Hypothalamus (tissue), 51 donors: Measurements from ENCODE around the gene ADAMTS2.
A peak's percentile ranks its signal among the peaks of the same experiment; 100 is the strongest.
"Not testable (repeated sequence)": the region's sequence is repeated elsewhere in the genome, so short reads cannot be mapped to it uniquely, and the experiment has no call there.

Source experiments
- DNase-seq, 51 donors: peaks; one replicate each; lab custom pipeline; 2025; lab: John Stamatoyannopoulos, UW

ADAMTS2 gene

GRCh38 chr5:179285776-179286162 is 59.5 kb downstream of the ADAMTS2 start:
- DNase-seq = not testable (repeated sequence)

DNA sequence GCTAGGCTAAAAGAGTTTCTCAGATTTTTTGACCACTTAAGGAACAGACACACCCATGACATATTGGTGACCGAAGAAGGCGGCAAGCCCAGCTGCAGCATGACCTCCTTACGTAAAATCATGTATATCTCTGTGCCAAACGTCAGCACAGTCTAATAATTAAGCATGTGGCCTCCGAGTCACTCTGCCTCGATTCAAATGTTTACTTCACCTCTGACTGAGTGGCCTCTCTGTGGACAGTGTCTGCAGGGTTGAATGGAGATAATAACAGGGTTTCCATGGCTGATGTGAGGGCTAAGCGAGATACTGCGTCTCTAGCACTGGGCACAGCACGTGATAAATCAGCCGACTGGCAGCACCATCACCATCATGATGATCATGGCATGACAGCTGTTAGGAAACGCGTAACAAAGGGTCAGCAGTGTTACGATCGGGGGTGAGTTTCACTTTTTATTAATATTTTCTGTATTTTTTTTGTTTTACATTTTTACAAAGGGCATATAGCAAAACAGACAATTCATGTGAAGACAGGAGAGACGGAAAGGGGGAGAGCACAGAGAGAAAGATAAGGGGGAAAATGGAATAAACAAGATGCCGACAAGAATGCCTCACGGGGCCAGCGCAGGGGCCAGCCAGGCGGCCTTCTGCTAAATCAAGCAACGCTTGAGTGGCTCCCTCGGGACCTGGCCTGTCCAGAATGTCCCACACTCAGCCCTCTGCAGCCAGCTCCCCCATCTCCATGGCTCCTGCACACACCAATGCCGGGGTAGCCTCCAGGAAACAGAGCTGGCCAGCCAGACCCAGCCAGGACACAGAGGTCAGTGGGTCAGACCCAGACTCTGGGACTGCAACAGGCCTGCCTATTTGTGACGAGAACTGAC is 60.3 kb downstream of the ADAMTS2 start:
- peak in 29 of 51 donors; percentile 8 to 62 (median 32) for DNase-seq

- not testable (repeated sequence) for DNase-seq
These were observed 61.4 kb downstream of the ADAMTS2 start for GRCh38 chr5:179283908-179284307.

GRCh38 chr5:179281694-179282093 is 63.6 kb downstream of the ADAMTS2 start:
- no peak for DNase-seq

DNA sequence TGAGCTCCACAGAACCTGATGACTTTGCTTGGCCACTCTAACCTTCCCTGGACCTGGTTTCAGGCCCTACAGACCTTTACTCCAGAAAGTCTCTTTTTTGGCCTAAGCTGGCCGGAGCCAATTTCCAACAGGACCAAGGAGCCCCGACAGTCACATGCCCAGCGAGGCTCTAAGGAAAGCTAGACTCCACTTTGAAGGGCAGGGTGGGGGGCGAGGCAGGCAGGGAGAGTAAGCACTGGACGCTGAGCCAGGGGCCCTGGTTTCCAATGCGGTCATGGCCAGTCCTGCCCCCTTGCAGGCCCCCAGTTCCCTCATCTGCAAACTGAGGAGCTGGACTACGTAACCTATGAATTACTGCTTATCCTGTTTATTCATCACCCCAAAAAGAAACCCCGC is 65.2 kb downstream of the ADAMTS2 start:
- no peak for DNase-seq

DNA sequence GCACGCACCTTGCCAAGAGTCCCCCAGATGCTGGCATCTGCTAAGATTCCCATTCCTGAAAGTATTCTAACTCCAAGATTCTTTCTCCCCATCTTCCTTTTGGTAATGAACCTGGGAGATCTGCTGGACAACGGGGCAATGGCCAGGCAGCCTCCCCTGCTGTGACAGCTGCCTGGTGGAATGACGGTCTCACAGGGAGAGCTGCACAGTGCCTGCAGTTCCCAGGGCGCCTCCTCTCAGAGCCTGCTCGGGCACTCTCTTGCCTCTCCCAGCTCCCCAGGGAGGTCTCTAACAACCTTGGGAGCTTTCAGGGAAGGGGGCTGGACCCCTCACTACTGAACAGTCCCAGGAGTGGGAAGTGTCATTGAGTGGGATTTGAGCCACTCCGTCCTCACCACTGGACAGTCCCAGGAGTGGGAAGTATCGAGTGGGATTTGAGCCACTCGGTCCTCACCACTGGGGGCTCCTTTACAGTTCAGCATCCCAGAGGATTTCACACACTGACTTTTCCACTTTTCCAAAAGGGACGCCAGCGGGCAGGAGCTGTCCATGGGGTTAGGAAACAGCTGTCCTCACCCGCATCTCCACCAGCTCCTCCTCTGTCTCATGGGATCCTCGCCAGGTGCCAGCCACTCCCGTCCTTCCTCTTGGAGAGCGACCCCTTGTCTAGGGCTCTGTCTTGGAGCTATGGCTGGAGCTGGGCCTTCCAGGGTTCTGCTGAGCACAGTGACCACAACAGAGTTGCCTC is 65.7 kb downstream of the ADAMTS2 start:
- no peak for DNase-seq

DNA sequence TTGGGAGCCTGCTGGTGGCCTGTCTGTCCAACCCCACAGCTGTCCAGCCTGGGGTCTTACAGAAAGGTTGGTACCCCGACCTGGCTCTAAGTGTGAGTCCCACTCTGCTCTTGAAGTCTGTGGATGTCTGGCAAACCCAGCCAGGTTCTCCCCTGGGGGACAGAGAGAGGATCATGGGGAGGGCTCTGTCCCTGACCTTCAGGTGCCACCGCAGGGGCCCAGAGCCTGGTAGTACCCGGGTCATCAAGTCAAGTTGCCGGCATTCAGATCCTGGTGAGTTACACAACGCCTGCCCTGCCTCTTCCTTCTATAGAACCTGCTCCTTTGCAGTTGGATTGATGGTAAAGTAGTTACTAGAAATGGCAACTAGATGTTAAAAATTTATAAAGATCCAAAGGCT is 66.7 kb downstream of the ADAMTS2 start:
- no peak for DNase-seq

- no peak for DNase-seq
These were observed 67.1 kb downstream of the ADAMTS2 start for GRCh38 chr5:179278119-179278518.

- DNase-seq = no peak
These were observed 68.3 kb downstream of the ADAMTS2 start for GRCh38 chr5:179276838-179277395.

GRCh38 chr5:179275941-179276837 is 69.1 kb downstream of the ADAMTS2 start:
- DNase-seq = no peak

GRCh38 chr5:179275381-179275878 is 69.8 kb downstream of the ADAMTS2 start:
- no peak for DNase-seq

- DNase-seq = peak in 1 of 51 donors; percentile 8
These were observed 70.6 kb downstream of the ADAMTS2 start for GRCh38 chr5:179274321-179275315.

DNA sequence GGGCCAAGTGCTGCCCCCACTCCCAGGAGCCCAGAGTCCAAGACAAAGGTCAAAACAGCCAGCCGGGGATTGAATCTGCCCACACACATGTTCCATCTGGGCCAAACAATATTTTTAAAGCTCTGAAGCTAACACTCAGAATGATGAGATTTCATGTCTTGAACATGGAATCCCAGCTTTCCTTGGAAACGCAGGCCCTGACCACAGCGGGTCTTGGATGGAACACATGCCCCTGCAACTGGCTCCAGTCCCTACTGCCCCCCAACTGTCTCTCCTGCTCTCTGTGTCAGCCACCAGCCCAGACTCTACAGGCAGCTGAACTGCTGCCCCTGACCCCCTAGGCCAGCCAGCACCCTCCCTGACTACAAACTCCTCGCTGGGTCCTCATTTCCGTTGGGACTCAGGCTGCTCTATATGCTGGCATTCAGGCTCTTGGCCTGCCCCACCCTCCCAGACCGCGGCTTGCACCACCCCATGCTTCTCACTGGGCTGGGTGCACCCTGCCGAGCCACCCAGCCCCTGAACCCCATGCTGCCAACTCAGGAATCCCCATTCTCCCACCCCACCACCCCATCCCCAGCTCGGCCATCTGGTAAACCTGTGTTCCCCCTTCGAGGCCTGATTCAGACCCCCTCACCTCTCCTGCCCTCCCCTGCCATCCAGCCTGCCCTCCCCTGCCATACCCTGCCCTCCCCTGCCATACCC is 71.7 kb downstream of the ADAMTS2 start:
- DNase-seq = no peak

DNA sequence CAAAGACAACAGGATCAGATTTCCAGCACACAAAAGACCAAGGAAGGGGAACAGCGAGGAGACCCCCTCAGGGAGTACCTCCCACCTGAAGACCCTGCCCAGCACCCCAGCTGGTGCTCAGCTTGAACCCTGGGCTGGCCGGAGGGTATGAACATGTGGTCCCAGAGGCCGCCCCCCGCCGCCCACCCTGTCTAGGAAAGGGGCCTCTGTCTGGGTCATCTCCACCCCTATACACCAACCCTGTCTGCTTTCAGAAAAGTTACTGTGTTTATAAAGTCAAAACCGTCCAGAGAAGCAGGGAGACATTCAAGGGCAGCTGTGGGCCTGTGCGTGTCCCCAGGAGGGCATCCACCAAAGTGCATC is 72.2 kb downstream of the ADAMTS2 start:
- no peak for DNase-seq

DNA sequence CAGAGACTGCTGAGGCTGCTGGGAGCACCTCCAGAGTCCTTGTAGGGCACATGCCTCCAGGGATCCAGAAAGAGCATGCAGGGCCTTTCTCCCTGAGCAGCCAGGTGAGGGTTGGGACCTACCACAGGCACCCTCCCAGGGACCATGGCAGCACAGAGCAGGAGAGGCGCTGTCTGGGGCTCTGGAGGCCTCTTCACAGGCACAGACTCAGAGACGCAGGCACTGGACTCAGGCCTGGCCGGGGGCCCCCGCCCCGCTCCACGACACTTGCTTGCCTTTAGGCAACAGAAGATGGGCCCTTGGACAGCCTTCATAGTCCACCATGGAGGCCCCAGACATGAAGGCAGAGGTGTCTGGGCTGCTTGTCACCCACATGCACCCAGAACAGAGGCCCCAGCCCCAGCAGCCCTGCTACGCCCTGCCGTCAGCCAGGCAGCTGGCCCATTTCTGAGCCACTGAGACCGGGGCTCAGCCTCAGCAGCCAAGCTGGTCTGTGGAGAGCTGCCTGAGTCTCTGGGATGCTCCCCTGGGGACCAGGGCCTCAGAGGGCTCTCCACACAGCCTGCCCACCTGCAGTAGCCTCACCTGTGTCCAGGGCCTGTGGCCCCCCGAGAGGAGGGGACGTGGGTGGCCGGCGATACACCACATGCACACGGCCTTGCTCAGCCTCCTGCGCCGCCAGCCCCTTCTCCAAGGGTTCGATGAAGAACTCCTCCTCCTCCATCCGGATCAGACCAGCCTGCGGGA is 72.8 kb downstream of the ADAMTS2 start:
- no peak for DNase-seq

- DNase-seq = no peak
These were observed 73.4 kb downstream of the ADAMTS2 start for GRCh38 chr5:179271821-179272325.

DNA sequence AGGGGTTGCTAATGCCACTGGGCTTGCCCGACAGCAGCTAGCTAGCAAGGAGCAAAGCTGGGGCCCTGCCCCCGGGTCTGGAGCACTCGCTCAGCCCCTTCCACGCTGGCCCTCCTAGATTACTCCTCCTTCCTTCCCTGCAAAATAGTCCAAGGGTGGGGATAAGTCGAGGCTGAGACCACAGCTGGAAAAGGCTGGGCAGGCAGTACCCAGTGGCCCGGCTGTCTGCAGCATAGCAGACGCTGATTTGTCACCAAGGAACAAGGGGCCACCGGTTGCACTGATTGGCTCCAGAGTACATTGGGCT is 73.9 kb downstream of the ADAMTS2 start:
- DNase-seq = no peak
